A549 (cell line): ENCODE data around the gene UBE2U. TPM values are rescaled to one million over a fixed set of nuclear protein-coding genes. Genes with fewer than 3 reads are reported as not detected.

Source experiments
- ATAC-seq, 2 experiments: fragments of 200-7000 bp in 1 of 2; fragments of >200 bp in 1 of 2; cut with Nextera tagmentation in 1 of 2; cut with Tn5 transposase in 1 of 2; 3 replicates each; pipeline versions ENCODE4 v1.8.0 to v1.9.1; 2018 to 2020; ENCODE audit warnings: mild to moderate bottlenecking in 1 of 2, moderate library complexity in 1 of 2
- CTCF ChIA-PET: fragments of 300-600 bp; sonication (Branson Sonifier 250); formaldehyde crosslinking; extraction: SDS; loops from one replicate; lab custom pipeline; 2021; ENCODE audit warnings: antibody characterized with exemption, inconsistent platforms; lab: Yijun Ruan, JAX
- POLR2A ChIA-PET: fragments of 350-600 bp; formaldehyde crosslinking; extraction: SDS; loops from one replicate; lab custom pipeline; 2021; ENCODE audit warnings: antibody characterized with exemption, inconsistent platforms; lab: Yijun Ruan, JAX
- DNase-seq, 2 experiments: peaks; one replicate each; pipeline versions ENCODE4 v3.0.0 to v3.0.0-alpha.2; 2011 to 2016; ENCODE audit warnings: low read depth in 1 of 2, low spot score in 1 of 2
- FAIRE-seq: peaks from 2 replicates; lab custom pipeline; 2011; peaks lifted over from hg19 to GRCh38; lab: Jason Lieb, UNC
- H3K27ac ChIP-seq, 2 experiments: fragments of >200 bp; sonication (Bioruptor Twin); formaldehyde crosslinking; 3 replicates each; pipeline ENCODE4 v1.5.1; 2016 to 2017
- H3K4me1 ChIP-seq: fragments of >200 bp; sonication (Bioruptor Twin); formaldehyde crosslinking; 3 replicates; pipeline ENCODE4 v1.6.1; 2016
- H3K4me2 ChIP-seq: fragments of >200 bp; sonication (Bioruptor Twin); formaldehyde crosslinking; 3 replicates; pipeline ENCODE4 v1.6.1; 2016
- H3K4me3 ChIP-seq: fragments of >200 bp; sonication (Bioruptor Twin); formaldehyde crosslinking; 3 replicates; pipeline ENCODE4 v1.5.1; 2016
- H3K9me3 ChIP-seq: fragments of >200 bp; sonication (Bioruptor Twin); formaldehyde crosslinking; 3 replicates; pipeline ENCODE4 v1.6.1; 2016
- BCL3 ChIP-seq: fragments of >200 bp; sonication (Bioruptor Twin); formaldehyde crosslinking; IDR thresholded peaks from 3 replicates; pipeline ENCODE4 v1.6.1; 2016
- CEBPB ChIP-seq, 2 experiments: fragments of >200 bp in 1 of 2; sonication (Bioruptor Twin) in 1 of 2; formaldehyde crosslinking in 1 of 2; IDR thresholded peaks; 2 replicates each; pipeline ENCODE4 v1.6.1; 2012 to 2016
- CHD2 ChIP-seq: fragments of 150-350 bp; IDR thresholded peaks from 2 replicates; pipeline ENCODE4 v1.6.1; 2014; ENCODE audit warnings: low read length; ENCODE audit not compliant: partially characterized antibody
- EHF ChIP-seq: fragments of 250-450 bp; sonication (Bioruptor Pico); IDR thresholded peaks from 2 replicates; pipeline ENCODE4 v1.5.0; 2020; ENCODE audit warnings: mild to moderate bottlenecking
- FOSB ChIP-seq: fragments of 250-450 bp; sonication (Bioruptor Pico); IDR thresholded peaks from 2 replicates; pipeline ENCODE4 v1.5.0; 2020; ENCODE audit warnings: mild to moderate bottlenecking, moderate library complexity
- HEYL ChIP-seq: fragments of 250-450 bp; sonication (Bioruptor Pico); IDR thresholded peaks from 2 replicates; pipeline ENCODE4 v1.8.0; 2021; ENCODE audit warnings: mild to moderate bottlenecking, moderate library complexity
- HOXB13 ChIP-seq: fragments of 250-450 bp; sonication (Bioruptor Pico); IDR thresholded peaks from 2 replicates; pipeline ENCODE4 v1.5.0; 2020; ENCODE audit warnings: low read depth, mild to moderate bottlenecking, moderate library complexity
- JUN ChIP-seq, 2 experiments: fragments of >200 bp; sonication (Bioruptor Twin); formaldehyde crosslinking; IDR thresholded peaks; 2 replicates in 1 of 2; 3 replicates in 1 of 2; pipeline ENCODE4 v1.6.1; 2016 to 2017
- JUNB ChIP-seq: fragments of >200 bp; sonication (Bioruptor Twin); formaldehyde crosslinking; IDR thresholded peaks from 2 replicates; pipeline ENCODE4 v1.6.1; 2016
- KDM1A ChIP-seq: fragments of 200-600 bp; sonication (generic); IDR thresholded peaks from 2 replicates; pipeline ENCODE4 v1.6.1; 2016; ENCODE audit warnings: low read depth, mild to moderate bottlenecking
- KDM5A ChIP-seq: fragments of 200-600 bp; sonication (generic); IDR thresholded peaks from 2 replicates; pipeline ENCODE4 v1.6.1; 2016; ENCODE audit warnings: antibody characterized with exemption, mild to moderate bottlenecking
- MAFK ChIP-seq: fragments of 450-650 bp; IDR thresholded peaks from 2 replicates; pipeline ENCODE4 v1.6.1; 2014; ENCODE audit not compliant: partially characterized antibody
- MAX ChIP-seq: IDR thresholded peaks from 2 replicates; pipeline ENCODE4 v1.6.1; 2012
- MAZ ChIP-seq: fragments of 150-350 bp; IDR thresholded peaks from 2 replicates; pipeline ENCODE4 v1.6.1; 2014; ENCODE audit warnings: antibody characterized with exemption, low read depth, low read length, borderline replicate concordance
- NPAS2 ChIP-seq: fragments of 250-450 bp; sonication (Bioruptor Pico); IDR thresholded peaks from 2 replicates; pipeline ENCODE4 v1.8.0; 2022; ENCODE audit warnings: mild to moderate bottlenecking, moderate library complexity, borderline replicate concordance
- NR3C1 ChIP-seq: fragments of >200 bp; sonication (Bioruptor Twin); formaldehyde crosslinking; IDR thresholded peaks from 3 replicates; pipeline ENCODE4 v1.6.1; 2017
- RARB ChIP-seq: fragments of 250-450 bp; sonication (Bioruptor Pico); IDR thresholded peaks from 2 replicates; pipeline ENCODE4 v1.8.0; 2021; ENCODE audit warnings: mild to moderate bottlenecking, moderate library complexity
- RCOR1 ChIP-seq: fragments of 150-350 bp; IDR thresholded peaks from 2 replicates; pipeline ENCODE4 v1.6.1; 2014; ENCODE audit warnings: antibody characterized with exemption, low read length, low read depth
- RFX5 ChIP-seq: fragments of 450-650 bp; IDR thresholded peaks from 2 replicates; pipeline ENCODE4 v1.7.1; 2014; ENCODE audit warnings: antibody characterized with exemption, mild to moderate bottlenecking, moderate library complexity
- RNF2 ChIP-seq: fragments of 200-600 bp; sonication (generic); IDR thresholded peaks from 2 replicates; pipeline ENCODE4 v1.6.1; 2016; ENCODE audit warnings: low read depth, mild to moderate bottlenecking, antibody characterized with exemption, moderate library complexity, borderline replicate concordance
- TP53 ChIP-seq: fragments of 250-450 bp; sonication (Bioruptor Pico); IDR thresholded peaks from 2 replicates; pipeline ENCODE4 v1.5.0; 2021; ENCODE audit warnings: mild to moderate bottlenecking, moderate library complexity
- ZNF302 ChIP-seq: fragments of 250-450 bp; sonication (Bioruptor Pico); IDR thresholded peaks from 2 replicates; pipeline ENCODE4 v1.9.0; 2021; ENCODE audit warnings: inconsistent platforms, mild to moderate bottlenecking, moderate library complexity
- WGBS: methylation state at CpG from one replicate; pipeline ENCODE4 v1.1.6; 2017; ENCODE audit errors: missing lambda C conversion rate; 5-methylcytosine and 5-hydroxymethylcytosine counted together
- polyA plus RNA-seq, 4 experiments: library from polyadenylated mRNA; depleted of rRNA in 3 of 4; stranded (reverse); fragments of >200 nt; fragmentation: RNase III in 1 of 4; extraction: RNeasy Plus Mini Kit Qiagen cat#74134 plus additional on column Dnase treatment in 1 of 4; gene quantifications; 2 replicates in 3 of 4; 3 replicates in 1 of 4; pipeline ENCODE4 v1.2.3, GENCODE V29; 2011 to 2017
- TF ChIP-seq, protein P1 (sequence below): fragments of 250-450 bp; sonication (Bioruptor Pico); IDR thresholded peaks from 2 replicates; pipeline ENCODE4 v1.5.0; 2020; ENCODE audit warnings: low read depth, mild to moderate bottlenecking, moderate library complexity
- TF ChIP-seq, protein P2 (sequence below): IDR thresholded peaks from 2 replicates; pipeline ENCODE4 v1.6.1; 2012; ENCODE audit warnings: low read depth, borderline replicate concordance
- TF ChIP-seq, protein P3 (sequence below): fragments of 150-350 bp; IDR thresholded peaks from 2 replicates; pipeline ENCODE4 v1.6.1; 2014; ENCODE audit warnings: low read depth, mild to moderate bottlenecking, low read length
- TF ChIP-seq, protein P4 (sequence below): fragments of 200-600 bp; sonication (generic); IDR thresholded peaks from 2 replicates; pipeline ENCODE4 v1.6.1; 2016; ENCODE audit warnings: antibody characterized with exemption, mild to moderate bottlenecking, moderate library complexity

Gene UBE2U
- polyA plus RNA-seq, 2 of the 4 experiments (the other 2 are of a cell fraction), result not detected

- POLR2A ChIA-PET, result no interaction called here
- no peak overlapping the region for H3K4me3 ChIP-seq
- 66% methylated on average over 5 of the region's 5 CpGs for WGBS
- CTCF ChIA-PET, result interaction anchor here (0.6 to 1.4 kb wide), 2 partner anchors 46 to 53 kb away, joined by 3 read pairs; no protein-coding TSS in a partner anchor
- no peaks in the 10 kb centered on the region for H3K9me3 ChIP-seq
- no peak for FAIRE-seq
- no peak for DNase-seq
- ATAC-seq, result no peak; a peak in 1 of 6 replicates
- TF ChIP-seq KDM1A, result no peak
- TF ChIP-seq EHF (CRISPR knock-in tag), result no peak
- TF ChIP-seq JUN (IDR thresholded peaks at IDR 0.05), result no peak
- no peak for TF ChIP-seq CHD2
- no peak for TF ChIP-seq HEYL (CRISPR knock-in tag)
- TF ChIP-seq MAX, result no peak
- TF ChIP-seq NPAS2, result no peak
- no peak for TF ChIP-seq BCL3
- TF ChIP-seq CEBPB (IDR thresholded peaks at IDR 0.05), result no peak
- TF ChIP-seq JUNB, result no peak
- TF ChIP-seq MAFK, result no peak
- TF ChIP-seq, protein P1, sequence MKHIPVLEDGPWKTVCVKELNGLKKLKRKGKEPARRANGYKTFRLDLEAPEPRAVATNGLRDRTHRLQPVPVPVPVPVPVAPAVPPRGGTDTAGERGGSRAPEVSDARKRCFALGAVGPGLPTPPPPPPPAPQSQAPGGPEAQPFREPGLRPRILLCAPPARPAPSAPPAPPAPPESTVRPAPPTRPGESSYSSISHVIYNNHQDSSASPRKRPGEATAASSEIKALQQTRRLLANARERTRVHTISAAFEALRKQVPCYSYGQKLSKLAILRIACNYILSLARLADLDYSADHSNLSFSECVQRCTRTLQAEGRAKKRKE (CRISPR knock-in tag), result no peak
- H3K4me2 ChIP-seq, result no peak overlapping the region
- H3K4me1 ChIP-seq, result no peaks in the 10 kb centered on the region
- H3K27ac ChIP-seq, result no peak overlapping the region
Measured at GRCh38 chr1:64184003-64184440, 19.4 kb upstream of the UBE2U start.

GRCh38 chr1:64186138-64186897, 17.1 kb upstream of the UBE2U start:
- Histone ChIP-seq H3K4me1 (no peaks in the 10 kb centered on the region), H3K4me2 (no peak overlapping the region), H3K9me3 (no peaks in the 10 kb centered on the region), H3K4me3 (no peak overlapping the region)
- DNase-seq (no peak), ATAC-seq (no peak; a peak in 1 of 6 replicates)
- POLR2A ChIA-PET, result no interaction called here
- TF ChIP-seq NR3C1 (no peak), HOXB13 (CRISPR knock-in tag) (no peak), RNF2 (no peak), MAX (no peak), MAZ (no peak), TP53 (CRISPR knock-in tag) (no peak), JUNB (no peak), KDM5A (no peak), RFX5 (no peak), CHD2 (no peak), CEBPB (IDR thresholded peaks at IDR 0.05) (no peak), FOSB (no peak), BCL3 (no peak), RCOR1 (no peak), ZNF302 (CRISPR knock-in tag) (no peak), RARB (no peak)
- TF ChIP-seq, protein P2, sequence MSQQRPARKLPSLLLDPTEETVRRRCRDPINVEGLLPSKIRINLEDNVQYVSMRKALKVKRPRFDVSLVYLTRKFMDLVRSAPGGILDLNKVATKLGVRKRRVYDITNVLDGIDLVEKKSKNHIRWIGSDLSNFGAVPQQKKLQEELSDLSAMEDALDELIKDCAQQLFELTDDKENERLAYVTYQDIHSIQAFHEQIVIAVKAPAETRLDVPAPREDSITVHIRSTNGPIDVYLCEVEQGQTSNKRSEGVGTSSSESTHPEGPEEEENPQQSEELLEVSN, result no peak
- TF ChIP-seq, protein P3, sequence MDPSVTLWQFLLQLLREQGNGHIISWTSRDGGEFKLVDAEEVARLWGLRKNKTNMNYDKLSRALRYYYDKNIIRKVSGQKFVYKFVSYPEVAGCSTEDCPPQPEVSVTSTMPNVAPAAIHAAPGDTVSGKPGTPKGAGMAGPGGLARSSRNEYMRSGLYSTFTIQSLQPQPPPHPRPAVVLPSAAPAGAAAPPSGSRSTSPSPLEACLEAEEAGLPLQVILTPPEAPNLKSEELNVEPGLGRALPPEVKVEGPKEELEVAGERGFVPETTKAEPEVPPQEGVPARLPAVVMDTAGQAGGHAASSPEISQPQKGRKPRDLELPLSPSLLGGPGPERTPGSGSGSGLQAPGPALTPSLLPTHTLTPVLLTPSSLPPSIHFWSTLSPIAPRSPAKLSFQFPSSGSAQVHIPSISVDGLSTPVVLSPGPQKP, result no peak
- TF ChIP-seq, protein P4, sequence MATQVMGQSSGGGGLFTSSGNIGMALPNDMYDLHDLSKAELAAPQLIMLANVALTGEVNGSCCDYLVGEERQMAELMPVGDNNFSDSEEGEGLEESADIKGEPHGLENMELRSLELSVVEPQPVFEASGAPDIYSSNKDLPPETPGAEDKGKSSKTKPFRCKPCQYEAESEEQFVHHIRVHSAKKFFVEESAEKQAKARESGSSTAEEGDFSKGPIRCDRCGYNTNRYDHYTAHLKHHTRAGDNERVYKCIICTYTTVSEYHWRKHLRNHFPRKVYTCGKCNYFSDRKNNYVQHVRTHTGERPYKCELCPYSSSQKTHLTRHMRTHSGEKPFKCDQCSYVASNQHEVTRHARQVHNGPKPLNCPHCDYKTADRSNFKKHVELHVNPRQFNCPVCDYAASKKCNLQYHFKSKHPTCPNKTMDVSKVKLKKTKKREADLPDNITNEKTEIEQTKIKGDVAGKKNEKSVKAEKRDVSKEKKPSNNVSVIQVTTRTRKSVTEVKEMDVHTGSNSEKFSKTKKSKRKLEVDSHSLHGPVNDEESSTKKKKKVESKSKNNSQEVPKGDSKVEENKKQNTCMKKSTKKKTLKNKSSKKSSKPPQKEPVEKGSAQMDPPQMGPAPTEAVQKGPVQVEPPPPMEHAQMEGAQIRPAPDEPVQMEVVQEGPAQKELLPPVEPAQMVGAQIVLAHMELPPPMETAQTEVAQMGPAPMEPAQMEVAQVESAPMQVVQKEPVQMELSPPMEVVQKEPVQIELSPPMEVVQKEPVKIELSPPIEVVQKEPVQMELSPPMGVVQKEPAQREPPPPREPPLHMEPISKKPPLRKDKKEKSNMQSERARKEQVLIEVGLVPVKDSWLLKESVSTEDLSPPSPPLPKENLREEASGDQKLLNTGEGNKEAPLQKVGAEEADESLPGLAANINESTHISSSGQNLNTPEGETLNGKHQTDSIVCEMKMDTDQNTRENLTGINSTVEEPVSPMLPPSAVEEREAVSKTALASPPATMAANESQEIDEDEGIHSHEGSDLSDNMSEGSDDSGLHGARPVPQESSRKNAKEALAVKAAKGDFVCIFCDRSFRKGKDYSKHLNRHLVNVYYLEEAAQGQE, result no peak
- TF ChIP-seq, all 56 proteins: peak for 0
- no peak overlapping the region for H3K27ac ChIP-seq
- no peak for FAIRE-seq
- CTCF ChIA-PET, result no interaction called here
- 83% methylated on average over 10 of the region's 10 CpGs for WGBS
